NOMO-1 treated with DMSO at 0.1 percent for 48 hours (cell line): ENCODE results near the gene HMG20A.

ENCODE experiments used
- DNase-seq: peaks from one replicate; lab custom pipeline; 2025; ENCODE audit not compliant: unreplicated experiment; lab: John Stamatoyannopoulos, UW

The HMG20A gene

DNA sequence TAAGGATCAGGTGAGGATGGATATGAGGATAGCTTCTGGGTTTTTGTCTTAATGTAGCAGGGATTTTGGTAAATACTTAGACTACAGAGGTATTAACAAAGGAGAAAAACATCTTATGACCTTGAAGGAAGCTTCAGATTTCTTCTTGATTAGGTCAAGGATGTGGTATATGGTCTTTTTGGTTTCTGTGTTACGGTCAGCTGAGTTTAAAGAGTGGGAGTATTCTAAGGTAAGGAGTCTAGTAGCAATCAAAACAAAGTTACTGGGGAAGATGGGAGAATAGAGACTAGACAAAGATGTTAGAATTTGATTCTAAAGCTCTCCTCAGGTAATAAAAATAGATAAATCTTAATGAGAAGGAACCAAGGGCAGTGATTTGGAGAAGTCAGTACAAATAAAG is 6.2 kb downstream of the HMG20A start:
- no peak for DNase-seq

DNA sequence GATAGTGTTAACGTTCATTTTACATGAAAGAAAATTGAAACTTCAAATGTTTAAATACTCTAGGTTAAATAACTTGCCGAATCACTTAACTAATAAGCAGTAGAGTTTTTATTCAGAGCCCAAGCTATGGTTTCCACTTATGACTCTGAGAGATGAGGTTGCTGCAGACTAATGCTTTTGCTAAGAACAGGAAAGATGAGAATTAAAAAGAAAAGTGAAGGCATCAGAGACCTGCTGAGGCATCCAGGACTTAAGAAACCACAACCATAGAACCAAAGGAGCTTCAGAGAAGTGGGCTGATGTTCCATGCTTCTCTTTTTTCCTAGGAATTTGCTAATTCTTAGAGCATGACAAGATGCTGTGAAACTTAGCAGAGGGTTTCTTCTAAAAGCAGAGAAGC is 9.5 kb downstream of the HMG20A start:
- no peak for DNase-seq

DNA sequence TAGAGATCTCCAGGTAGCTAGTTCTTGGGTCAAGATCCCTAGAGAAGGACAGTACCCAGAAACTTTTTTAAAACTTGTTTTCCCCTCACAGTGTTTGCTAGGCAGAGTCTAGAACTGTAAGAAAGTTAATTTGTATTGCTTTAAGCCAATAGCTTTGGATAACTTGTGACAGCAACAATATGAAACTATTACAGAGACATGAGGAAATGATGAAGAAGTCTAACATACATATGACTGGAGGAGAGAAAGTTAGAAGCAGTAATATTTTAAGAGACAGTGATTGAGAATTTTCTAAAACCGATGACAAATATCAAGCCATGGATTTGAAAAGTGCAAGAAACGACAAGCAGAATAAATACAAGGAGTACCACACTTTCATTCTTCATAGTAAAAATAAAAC is 10.0 kb downstream of the HMG20A start:
- DNase-seq = no peak

DNA sequence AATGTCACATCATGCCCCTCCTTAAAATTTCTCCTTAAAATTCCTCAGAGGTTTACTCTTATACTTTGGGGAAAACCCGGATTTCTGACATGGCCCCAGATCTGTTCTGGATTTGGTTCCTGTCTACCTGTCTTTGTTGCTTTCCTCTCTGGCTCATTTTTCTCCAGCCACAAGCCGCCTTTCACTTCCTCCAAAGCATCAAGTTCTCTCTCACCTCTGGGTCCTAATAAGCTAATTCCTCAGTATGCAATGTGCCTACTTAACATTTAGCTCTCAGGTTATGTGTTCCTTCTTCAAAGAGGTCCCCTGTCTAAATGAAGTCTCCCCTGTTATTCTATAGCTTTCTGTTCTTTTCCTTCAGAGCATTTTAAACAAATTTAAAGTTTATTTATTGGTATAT is 16.1 kb downstream of the HMG20A start:
- no peak for DNase-seq

DNA sequence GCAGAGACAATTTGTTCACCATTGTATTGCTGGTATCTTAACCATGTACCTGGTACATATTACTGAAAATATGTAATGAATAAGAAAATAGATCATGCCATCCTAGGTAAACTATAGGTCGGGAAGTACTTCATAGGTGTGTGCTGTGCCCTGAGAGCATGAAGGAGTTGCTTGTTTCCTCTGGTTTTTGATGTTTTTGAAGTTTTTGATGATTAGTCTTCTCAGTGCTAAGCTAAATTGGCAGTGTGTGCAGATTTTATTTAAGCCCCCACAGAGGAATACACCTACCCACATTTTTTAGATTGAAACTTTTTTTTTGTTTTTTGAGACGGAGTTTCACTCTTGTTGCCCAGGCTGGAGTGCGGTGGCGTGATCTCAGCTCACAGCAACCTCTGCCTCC is 16.6 kb downstream of the HMG20A start:
- no peak for DNase-seq

DNA sequence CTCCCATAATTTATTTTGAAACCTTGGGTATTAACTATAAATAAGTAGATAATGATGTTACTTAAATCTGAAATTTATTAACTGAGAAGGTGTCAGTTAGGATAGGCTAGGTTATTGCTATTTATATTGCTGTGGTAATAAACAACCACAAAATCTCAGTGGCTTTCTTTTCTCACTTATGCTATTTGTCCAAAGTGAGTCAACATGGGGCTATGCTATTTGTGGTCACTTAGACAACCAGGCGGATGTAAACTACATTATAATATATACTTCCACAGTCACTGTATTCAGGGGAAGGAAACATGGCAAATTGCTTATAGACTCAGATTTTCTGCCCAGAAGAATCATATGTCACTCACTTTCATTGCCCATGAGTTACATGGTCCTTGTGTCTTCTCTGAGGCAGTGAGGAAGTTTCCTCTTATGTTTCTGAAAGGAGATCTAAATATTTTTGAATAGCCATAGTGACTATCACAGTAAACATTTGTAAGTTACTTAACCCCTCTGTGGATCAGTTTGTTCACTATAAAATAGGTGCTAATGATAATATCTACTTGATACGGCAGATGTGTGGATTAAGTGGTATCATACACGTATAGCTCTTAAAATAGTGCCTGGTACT is 19.8 kb downstream of the HMG20A start:
- no peak for DNase-seq

DNA sequence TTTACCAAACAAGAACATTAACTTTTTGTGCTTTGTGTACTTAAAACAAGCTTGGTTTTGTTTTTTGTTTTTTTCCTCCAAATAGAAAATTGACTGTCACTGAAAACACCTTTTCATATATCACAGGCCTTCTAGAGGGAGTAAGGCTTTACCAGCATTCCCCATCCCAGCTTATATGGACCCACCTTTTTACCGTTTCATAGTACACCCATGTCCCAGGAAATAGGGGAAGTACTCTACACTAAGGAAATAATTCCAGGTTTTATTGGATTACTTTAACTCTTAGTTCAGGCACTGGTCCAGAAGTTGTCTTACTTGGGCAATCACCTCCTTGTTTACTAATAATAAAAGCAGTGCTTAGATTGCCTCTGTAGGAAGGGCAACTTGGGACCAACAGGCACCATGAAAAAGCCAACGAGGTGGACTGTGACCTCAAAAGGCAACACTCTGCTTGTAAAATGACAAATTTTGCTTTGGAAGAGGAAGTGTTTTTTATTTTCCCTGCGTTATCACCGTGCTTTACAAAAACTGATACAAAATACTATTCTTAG is 26.2 kb downstream of the HMG20A start:
- no peak for DNase-seq

DNA sequence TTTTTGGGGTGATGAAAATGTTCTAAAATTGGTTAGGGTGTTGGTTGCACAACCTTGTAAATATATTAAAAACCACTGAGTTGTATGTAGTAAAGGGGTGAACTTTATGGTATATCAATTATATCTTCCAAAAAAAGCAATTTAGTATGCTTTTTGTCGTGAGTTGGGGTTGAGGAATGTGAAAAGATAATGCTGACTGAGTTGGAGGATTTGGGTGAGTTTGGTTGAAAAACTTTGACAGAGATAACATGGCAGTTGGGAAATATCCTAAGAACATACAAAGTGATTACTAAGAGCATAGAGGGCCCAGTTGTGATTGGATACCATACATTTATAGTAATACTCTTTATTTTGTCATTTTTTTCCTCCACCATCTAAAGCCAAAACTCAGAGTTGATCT is 33.6 kb downstream of the HMG20A start:
- DNase-seq = no peak

DNA sequence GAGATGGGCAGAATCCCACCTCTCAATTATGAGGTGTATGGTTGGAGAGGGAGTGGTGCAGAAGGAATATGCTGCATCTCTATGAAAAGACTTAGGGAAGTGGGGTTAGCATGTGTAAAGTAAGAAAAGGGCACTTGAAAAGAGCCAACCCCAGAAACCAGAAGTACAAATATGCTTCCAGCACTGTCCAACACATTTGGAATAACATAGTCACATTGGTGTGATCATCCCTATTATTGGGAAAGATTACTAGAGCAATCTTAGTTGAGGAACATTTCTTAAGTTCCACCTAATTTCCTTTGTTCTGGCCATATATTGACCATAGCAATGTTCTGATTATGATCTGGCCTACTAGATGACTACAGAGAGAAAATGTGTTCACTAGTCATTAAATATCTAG is 34.3 kb downstream of the HMG20A start:
- DNase-seq = no peak

DNA sequence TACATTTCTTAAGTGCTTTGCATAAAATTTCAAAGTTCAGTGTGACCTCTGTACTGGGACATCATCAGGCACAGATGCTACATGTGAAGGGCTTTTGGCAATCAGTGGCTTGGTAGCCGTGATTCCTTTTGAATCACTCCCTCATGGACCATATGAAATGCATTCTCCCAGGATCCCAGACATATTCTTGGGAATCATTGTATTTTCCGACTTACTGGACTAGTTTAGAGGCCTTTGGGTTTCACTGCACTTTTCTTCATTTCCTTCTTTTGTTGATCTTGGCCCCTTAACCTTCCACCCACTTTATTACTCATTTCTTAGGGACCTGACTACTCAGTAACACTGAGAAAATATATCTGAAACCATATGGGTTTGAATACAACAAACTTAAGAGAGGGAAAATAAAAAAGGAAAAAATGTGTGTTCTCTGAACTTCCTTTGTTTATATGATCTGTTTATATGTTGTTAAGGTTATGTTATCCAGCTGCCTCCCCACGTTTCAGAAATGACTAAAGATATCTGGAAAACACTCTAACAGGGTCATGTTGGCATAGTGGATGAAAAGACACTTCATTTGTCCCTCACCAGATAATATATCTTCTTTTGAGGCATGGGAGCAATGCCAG is 35.1 kb downstream of the HMG20A start:
- DNase-seq = no peak

DNA sequence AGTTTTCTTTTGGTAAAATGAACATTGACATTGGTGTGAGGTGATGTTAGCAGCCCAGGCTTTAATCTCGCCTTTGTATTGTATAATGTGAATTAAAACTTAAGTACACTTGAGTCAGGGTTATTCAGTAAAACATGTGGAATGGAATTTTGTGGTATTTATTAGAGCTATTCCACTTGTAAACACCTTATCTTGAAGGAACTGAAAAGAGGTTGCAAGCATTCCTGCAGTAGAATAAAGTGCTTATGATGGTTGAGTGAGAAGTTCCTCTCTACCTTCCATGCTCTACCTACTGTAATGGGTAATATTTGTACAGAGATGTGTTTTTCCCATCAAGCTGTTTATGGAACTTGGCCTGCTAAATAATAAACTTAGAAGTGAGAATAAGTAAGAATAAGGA is 36.1 kb downstream of the HMG20A start:
- no peak for DNase-seq

DNA sequence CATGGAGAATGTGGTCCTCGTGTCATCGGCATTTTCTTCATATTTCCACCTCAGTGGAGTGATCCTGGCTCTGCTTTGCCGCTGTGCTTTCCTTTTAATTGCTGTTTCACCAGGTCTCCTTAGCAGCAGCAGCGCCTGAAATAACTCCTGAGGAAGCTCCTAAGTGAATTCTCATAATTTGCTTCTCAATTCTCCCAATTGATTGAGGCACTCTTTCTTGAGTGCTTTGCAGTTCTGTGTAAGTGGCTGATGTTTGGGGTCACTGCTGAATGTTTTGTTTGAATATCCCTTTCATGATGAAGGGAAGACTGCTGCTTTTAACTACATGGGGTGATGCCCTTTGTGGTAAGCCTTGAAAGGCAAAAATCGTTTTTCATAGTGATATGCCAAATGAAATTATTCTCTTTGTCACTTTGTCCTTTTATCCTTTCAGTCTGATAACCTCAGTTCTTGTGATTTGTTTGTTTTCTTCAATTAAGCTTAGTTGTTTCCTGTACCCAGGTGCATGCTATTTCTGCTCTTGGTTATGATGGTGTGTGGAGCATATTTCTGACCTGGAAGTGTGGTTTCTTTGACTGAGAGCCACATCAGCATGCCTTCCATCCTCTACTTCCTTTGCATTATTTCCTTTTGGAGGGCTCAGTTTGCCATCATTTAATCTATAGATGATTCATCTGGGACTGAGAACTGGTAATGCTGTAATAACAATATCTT is 36.7 kb downstream of the HMG20A start:
- DNase-seq = no peak

DNA sequence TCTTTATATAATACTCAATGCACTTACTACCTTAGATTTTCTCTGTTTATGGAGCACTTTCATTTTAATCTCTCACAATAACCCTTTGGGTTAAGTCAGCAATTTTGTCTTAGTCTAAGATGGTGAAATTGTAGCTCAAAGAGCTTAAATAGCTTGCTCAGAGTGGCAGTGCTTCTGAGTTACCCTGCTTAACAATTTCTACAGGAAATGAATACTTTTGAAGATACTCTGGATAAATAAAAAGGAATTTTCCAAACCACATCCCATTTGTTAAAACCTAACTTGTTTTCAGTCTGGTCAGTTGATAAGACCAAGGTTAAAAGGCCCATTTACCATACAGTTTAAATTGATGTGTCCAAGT is 37.2 kb downstream of the HMG20A start:
- no peak for DNase-seq

DNA sequence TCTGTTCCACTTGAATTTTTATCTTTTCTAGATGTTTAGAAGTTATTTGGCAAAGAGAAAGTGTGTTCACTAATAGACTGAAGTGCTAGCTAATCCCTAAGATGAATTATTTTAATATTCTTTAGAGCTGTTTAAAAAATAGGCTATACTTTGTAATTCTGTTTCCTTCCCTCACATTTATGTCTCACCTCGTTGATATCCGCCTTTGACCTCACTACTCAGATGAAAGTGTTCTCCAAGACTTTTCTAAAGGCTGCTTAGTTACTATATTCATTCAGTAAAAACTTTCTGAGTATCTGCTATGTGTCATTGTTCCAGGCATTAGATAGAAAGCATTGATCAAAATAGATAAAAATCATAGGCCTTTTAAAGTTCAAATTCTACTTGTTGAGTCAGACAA is 38.3 kb downstream of the HMG20A start:
- DNase-seq = no peak

DNA sequence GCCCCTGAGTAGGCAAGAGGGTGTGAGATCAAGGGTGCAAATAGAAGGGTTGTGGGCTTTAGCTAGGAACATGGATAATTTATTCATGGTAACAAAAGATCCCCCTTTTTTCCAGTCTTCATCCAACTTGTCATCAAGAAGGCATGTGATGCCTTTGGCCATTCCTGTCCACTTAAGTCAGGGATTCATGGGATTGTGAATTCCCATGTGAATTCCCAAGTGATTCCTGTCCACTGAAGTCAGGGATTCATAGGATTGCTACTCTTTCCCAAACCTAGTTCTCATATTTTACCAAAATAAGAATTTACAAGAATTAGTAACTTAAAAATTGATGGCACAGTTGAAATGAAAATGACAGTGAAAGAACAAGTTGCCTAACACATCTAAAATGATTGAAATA is 40.8 kb downstream of the HMG20A start:
- no peak for DNase-seq

DNA sequence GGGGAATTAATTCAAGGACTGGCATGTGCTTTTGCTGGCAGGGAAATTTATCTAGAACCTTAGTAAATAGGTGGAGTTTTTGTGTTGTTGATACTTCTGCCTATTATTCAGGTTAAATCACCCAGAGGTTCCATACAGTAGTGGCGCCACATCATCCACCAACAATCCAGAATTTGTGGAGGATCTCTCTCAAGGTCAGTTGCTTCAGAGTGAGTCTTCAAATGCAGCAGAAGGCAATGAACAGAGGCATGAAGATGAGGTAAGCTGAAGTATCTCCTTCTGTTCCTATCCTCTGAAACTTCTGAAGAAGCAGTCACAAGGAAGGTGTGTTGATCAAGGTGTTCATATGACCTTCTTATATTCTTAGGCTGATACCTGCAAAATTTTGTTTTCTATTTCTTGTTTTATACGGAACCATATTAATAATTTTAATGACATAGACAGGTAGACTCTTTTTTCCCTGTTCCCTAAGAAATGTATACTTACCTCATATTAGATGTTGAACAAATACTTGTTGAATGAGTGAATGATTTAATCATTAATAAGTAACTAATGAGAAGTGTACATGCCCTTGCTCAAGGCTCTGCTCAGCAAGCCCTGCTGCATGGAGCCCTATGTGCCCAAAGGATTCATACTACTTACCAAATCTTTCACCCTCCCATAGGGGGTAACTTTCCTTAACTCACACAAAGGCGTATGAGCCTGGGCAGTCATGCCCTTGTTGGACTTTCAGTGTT is 43.6 kb downstream of the HMG20A start:
- no peak for DNase-seq

DNA sequence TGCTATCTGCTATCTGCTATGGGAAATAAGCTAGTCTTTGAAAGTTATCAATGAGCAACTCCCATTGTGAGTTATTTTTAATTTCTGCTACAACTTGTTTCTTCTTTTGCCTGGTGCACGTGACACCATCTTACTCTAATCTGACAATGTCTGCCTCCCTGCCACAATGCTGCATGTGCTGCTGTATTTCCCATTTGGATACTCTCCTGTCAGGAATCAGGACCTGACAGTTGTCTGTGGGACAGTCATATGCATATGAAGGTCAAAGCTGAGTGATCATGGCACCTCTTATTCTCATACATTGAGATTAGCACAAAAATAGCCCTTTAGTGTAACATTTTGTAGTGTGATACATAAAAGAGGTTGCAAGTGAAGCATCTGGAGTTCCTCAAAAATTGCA is 45.8 kb downstream of the HMG20A start:
- no peak for DNase-seq

DNA sequence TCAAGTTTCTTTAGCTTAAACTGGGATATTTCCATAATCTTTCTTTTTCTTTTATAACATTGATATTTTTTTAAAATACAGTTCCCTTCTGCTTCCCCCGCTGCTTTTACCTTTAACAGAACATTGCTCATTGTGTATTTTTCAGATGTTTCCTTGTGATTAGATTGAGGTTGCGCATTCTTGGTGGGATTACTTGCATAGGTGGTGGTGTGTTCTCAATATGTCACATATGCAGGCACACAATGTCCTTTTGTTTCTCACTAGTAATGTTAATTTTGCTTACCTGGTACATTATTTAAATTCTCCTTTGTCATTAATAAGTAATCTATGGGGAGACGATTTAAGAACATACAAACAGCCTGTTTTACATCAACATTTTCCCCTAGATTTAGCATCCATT is 48.2 kb downstream of the HMG20A start:
- DNase-seq = no peak

DNA sequence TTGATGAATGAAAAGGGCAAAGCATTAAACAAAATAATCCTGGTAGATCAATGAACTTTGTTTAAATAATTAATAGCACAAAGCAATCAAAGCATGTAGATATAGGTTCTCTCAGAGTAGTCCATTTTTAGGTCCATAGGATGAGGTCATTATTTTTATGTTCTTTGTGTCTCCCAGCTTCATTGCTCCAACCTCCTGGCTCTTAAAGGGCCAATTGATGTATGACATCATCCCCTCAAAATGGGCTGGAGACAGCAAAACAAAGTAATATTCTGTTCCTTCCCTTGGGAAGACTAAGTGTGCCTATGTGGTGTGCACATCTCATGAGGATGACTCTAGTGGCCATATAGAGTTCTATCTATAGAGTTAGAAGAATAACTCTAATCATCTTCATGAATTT is 49.5 kb downstream of the HMG20A start:
- DNase-seq = no peak

DNA sequence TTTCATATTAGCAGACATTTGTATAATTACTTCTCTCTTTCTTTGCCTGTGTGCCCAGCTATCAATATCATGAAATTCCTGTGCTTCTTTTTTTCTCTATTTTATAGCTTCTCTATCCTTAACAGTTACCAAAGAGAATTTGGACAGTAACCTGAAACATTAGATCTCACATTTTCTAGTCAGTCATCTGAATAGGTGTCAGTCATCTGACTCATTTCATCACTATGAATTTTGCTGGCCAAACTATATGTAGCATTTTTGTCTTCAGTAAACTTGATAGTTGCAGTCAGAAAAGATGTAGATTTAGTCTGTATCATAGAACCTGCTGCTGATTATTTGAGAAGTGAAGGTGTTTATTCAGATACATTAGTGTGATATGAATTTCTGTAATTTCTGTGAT is 52.6 kb downstream of the HMG20A start:
- DNase-seq = no peak

DNA sequence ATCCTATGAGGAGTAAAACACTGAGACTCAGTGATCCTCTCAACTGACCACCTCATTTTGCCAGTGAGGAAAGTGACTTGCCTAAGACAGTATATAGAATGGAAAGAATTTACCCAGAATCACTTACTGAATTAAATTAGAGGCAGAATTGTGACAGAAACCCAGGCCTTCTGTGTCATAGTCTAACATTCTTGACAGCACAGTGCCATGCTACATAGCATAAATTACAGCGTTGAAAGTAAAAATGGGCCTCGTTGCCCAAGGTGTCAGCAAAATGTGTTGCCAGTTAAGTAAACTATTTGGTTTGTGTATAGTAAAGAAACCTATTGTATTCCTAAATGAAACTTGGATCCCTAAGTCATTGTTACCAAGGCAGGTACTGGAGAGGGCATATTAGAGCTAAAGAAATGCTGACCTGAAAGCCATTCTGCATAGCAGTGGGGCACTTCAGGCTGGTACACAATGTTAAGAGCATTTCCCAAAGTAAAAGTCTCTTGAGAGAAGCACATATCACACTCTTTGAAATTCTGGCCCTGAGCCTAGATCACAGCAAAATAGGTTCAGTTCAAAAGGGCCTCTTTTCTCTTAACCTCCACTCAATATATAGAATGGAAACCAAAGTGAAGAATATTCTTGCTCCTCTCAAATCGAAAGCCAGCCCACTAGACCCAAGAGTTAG is 53.8 kb downstream of the HMG20A start:
- DNase-seq = no peak
